Liver (tissue), 9 donors: ENCODE results near the gene FOXN3. TPM values are rescaled to one million over a fixed set of nuclear protein-coding genes. Genes with fewer than 3 reads are reported as not detected.

Source experiments
- DNase-seq: peaks from one replicate; pipeline ENCODE4 v3.0.0-alpha.2; 2017; ENCODE audit warnings: low spot score
- H3K27ac ChIP-seq, 2 donors: one replicate each; pipeline ENCODE4 v1.7.0; 2013; ENCODE audit warnings: inconsistent platforms in 2 of 2, low read length in 2 of 2, control low read depth in 1 of 2, low read depth in 1 of 2, mild to moderate bottlenecking in 1 of 2
- H3K27me3 ChIP-seq, 4 donors: one replicate each; pipeline versions ENCODE4 v1.6.1 to v1.7.0; 2013; ENCODE audit warnings: low read length in 3 of 4, inconsistent platforms in 1 of 4, mild to moderate bottlenecking in 1 of 4, moderate library complexity in 1 of 4; ENCODE audit not compliant: control insufficient read depth in 4 of 4, insufficient read depth in 4 of 4
- H3K36me3 ChIP-seq, 4 donors: one replicate each; pipeline versions ENCODE4 v1.6.1 to v1.7.0; 2013; ENCODE audit warnings: low read length in 3 of 4, mild to moderate bottlenecking in 3 of 4, low read depth in 1 of 4, moderate library complexity in 1 of 4; ENCODE audit not compliant: control insufficient read depth in 4 of 4, insufficient read depth in 3 of 4
- H3K4me1 ChIP-seq, 4 donors: one replicate each; pipeline versions ENCODE4 v1.6.1 to v1.7.0; 2013; ENCODE audit warnings: low read length in 3 of 4, mild to moderate bottlenecking in 3 of 4, moderate library complexity in 1 of 4; ENCODE audit not compliant: control insufficient read depth in 4 of 4, insufficient read depth in 4 of 4
- H3K4me3 ChIP-seq, 3 donors: one replicate each; pipeline versions ENCODE4 v1.6.1 to v1.7.0; 2013; ENCODE audit warnings: low read length in 3 of 3, control low read depth in 1 of 3, low read depth in 1 of 3, mild to moderate bottlenecking in 1 of 3
- H3K9ac ChIP-seq, 2 donors: one replicate each; pipeline ENCODE4 v1.7.0; 2013; ENCODE audit warnings: low read length in 2 of 2, mild to moderate bottlenecking in 2 of 2, moderate library complexity in 2 of 2, control low read depth in 1 of 2, low read depth in 1 of 2
- H3K9me3 ChIP-seq, 4 donors: one replicate each; pipeline versions ENCODE4 v1.6.1 to v1.7.0; 2013; ENCODE audit warnings: low read length in 3 of 4; ENCODE audit not compliant: control insufficient read depth in 4 of 4
- ATF3 ChIP-seq: IDR thresholded peaks from 2 replicates; pipeline ENCODE4 v1.6.1; 2016; ENCODE audit warnings: antibody characterized with exemption
- CTCF ChIP-seq: fragments of 150-350 bp; IDR thresholded peaks from 2 replicates; pipeline ENCODE4 v1.5.1; 2017; ENCODE audit warnings: improper control_type of control experiment, low read depth, low read length; ENCODE audit not compliant: missing input control
- EGR1 ChIP-seq, 2 donors: IDR thresholded peaks; 2 replicates each; pipeline ENCODE4 v1.6.1; 2016 to 2018; ENCODE audit warnings: antibody characterized with exemption in 2 of 2, low read depth in 2 of 2
- FOXA1 ChIP-seq: IDR thresholded peaks from 2 replicates; pipeline ENCODE4 v1.6.1; 2016; ENCODE audit warnings: antibody characterized with exemption
- FOXA2 ChIP-seq: IDR thresholded peaks from 2 replicates; pipeline ENCODE4 v1.6.1; 2016; ENCODE audit warnings: antibody characterized with exemption
- GABPA ChIP-seq, 2 donors: IDR thresholded peaks in 1 of 2; conservative IDR thresholded peaks in 1 of 2; 2 replicates each; pipeline ENCODE4 v1.6.1; 2016; ENCODE audit warnings: antibody characterized with exemption in 2 of 2, mild to moderate bottlenecking in 1 of 2, moderate library complexity in 1 of 2
- HNF4A ChIP-seq, 2 donors: conservative IDR thresholded peaks; 2 replicates each; pipeline ENCODE4 v1.6.1; 2016; ENCODE audit warnings: antibody characterized with exemption in 2 of 2, mild to moderate bottlenecking in 2 of 2
- HNF4G ChIP-seq: IDR thresholded peaks from 2 replicates; pipeline ENCODE4 v1.6.1; 2016; ENCODE audit warnings: antibody characterized with exemption
- JUND ChIP-seq, 2 donors: IDR thresholded peaks; 2 replicates each; pipeline ENCODE4 v1.6.1; 2016; ENCODE audit warnings: antibody characterized with exemption in 2 of 2
- MAX ChIP-seq: IDR thresholded peaks from 2 replicates; pipeline ENCODE4 v1.6.1; 2016; ENCODE audit warnings: antibody characterized with exemption
- RAD21 ChIP-seq, 2 donors: IDR thresholded peaks; 2 replicates each; pipeline ENCODE4 v1.6.1; 2016; ENCODE audit warnings: antibody characterized with exemption in 2 of 2, mild to moderate bottlenecking in 2 of 2
- RXRA ChIP-seq, 2 donors: IDR thresholded peaks; 2 replicates each; pipeline ENCODE4 v1.6.1; 2017 to 2018; ENCODE audit warnings: antibody characterized with exemption in 2 of 2, mild to moderate bottlenecking in 1 of 2
- SP1 ChIP-seq: IDR thresholded peaks from 2 replicates; pipeline ENCODE4 v1.6.1; 2018; ENCODE audit warnings: antibody characterized with exemption, mild to moderate bottlenecking
- TAF1 ChIP-seq: conservative IDR thresholded peaks from 2 replicates; pipeline ENCODE4 v1.6.1; 2016; ENCODE audit warnings: antibody characterized with exemption, mild to moderate bottlenecking
- ZBTB33 ChIP-seq: IDR thresholded peaks from 2 replicates; pipeline ENCODE4 v1.6.1; 2016; ENCODE audit warnings: antibody characterized with exemption
- WGBS: extraction: QIAGEN DNeasy Blood & Tissue Kit; methylation state at CpG from one replicate; pipeline ENCODE4 v1.1.7; 2013; 5-methylcytosine and 5-hydroxymethylcytosine counted together
- polyA plus RNA-seq, 2 donors: library from polyadenylated mRNA; stranded (reverse) in 1 of 2; unstranded in 1 of 2; fragments of 200-250 nt in 1 of 2; fragments of >200 nt in 1 of 2; fragmentation: Nextera tagmentation in 1 of 2; extraction: Ambion mirVana in 1 of 2; gene quantifications; one replicate each; pipeline versions ENCODE4 v1.2.1 to v1.2.3, GENCODE V29; 2013 to 2015
- total RNA-seq, 2 donors: library from RNA; depleted of rRNA; stranded (reverse); fragments of >200 nt; gene quantifications; one replicate each; pipeline ENCODE4 v1.2.3, GENCODE V29; 2014
- TF ChIP-seq, protein P1 (sequence below): IDR thresholded peaks from 2 replicates; pipeline ENCODE4 v1.6.1; 2016; ENCODE audit warnings: antibody characterized with exemption, mild to moderate bottlenecking
- donor health status: healthy.
- donor health status: healthy.
- donor health status: healthy.
- donor health status: healthy.
- donor health status: healthy.

Gene FOXN3
- total and polyA plus RNA-seq, 4 donors = 17.8 to 44.8 (median 35.3) TPM

- Histone ChIP-seq H3K27me3 (no peaks in the 10 kb centered on the region), H3K36me3 (no peaks in the 10 kb centered on the region), H3K9ac (no peak overlapping the region), H3K27ac (no peak overlapping the region), H3K9me3 (no peaks in the 10 kb centered on the region), H3K4me1 (peaks cover 2 to 10% (median 6%) of the 10 kb centered on the region in 4 donors), H3K4me3 (no peak overlapping the region)
- 76% methylated on average over 6 of the region's 6 CpGs for WGBS
- no peak for DNase-seq
- TF ChIP-seq, protein P1, sequence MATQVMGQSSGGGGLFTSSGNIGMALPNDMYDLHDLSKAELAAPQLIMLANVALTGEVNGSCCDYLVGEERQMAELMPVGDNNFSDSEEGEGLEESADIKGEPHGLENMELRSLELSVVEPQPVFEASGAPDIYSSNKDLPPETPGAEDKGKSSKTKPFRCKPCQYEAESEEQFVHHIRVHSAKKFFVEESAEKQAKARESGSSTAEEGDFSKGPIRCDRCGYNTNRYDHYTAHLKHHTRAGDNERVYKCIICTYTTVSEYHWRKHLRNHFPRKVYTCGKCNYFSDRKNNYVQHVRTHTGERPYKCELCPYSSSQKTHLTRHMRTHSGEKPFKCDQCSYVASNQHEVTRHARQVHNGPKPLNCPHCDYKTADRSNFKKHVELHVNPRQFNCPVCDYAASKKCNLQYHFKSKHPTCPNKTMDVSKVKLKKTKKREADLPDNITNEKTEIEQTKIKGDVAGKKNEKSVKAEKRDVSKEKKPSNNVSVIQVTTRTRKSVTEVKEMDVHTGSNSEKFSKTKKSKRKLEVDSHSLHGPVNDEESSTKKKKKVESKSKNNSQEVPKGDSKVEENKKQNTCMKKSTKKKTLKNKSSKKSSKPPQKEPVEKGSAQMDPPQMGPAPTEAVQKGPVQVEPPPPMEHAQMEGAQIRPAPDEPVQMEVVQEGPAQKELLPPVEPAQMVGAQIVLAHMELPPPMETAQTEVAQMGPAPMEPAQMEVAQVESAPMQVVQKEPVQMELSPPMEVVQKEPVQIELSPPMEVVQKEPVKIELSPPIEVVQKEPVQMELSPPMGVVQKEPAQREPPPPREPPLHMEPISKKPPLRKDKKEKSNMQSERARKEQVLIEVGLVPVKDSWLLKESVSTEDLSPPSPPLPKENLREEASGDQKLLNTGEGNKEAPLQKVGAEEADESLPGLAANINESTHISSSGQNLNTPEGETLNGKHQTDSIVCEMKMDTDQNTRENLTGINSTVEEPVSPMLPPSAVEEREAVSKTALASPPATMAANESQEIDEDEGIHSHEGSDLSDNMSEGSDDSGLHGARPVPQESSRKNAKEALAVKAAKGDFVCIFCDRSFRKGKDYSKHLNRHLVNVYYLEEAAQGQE = no peak
- no peak for TF ChIP-seq MAX
- no peak for TF ChIP-seq RAD21 (IDR thresholded peaks at IDR 0.05)
- TF ChIP-seq ATF3 = no peak
- TF ChIP-seq CTCF = no peak
- no peak for TF ChIP-seq TAF1
- no peak for TF ChIP-seq HNF4A (conservative IDR thresholded peaks at IDR 0.05)
- TF ChIP-seq GABPA (IDR thresholded peaks at IDR 0.05 in 1 of 2, conservative IDR thresholded peaks at IDR 0.05 in 1 of 2) = no peak
- no peak for TF ChIP-seq EGR1 (IDR thresholded peaks at IDR 0.05; ENCODE audit: low read depth in 2 of 2)
- no peak for TF ChIP-seq ZBTB33
Observed at GRCh38 chr14:89212386-89213235, 204.4 kb downstream of the FOXN3 start.

GRCh38 chr14:89209558-89209957, 207.5 kb downstream of the FOXN3 start:
- H3K9ac ChIP-seq = no peak overlapping the region
- no peak for TF ChIP-seq MAX
- TF ChIP-seq HNF4G = no peak
- no peak for TF ChIP-seq RXRA (IDR thresholded peaks at IDR 0.05)
- TF ChIP-seq RAD21 (IDR thresholded peaks at IDR 0.05) = no peak
- no peak for TF ChIP-seq JUND (IDR thresholded peaks at IDR 0.05)
- no peak for TF ChIP-seq SP1
- no peak for TF ChIP-seq GABPA (IDR thresholded peaks at IDR 0.05 in 1 of 2, conservative IDR thresholded peaks at IDR 0.05 in 1 of 2)
- no peak for TF ChIP-seq FOXA2
- TF ChIP-seq HNF4A (conservative IDR thresholded peaks at IDR 0.05) = no peak
- TF ChIP-seq FOXA1 = no peak
- no peak for TF ChIP-seq CTCF
- TF ChIP-seq, protein P1 = no peak
- 91% methylated on average over 3 of the region's 3 CpGs for WGBS
- no peaks in the 10 kb centered on the region for H3K36me3 ChIP-seq
- H3K4me3 ChIP-seq = no peak overlapping the region
- H3K27me3 ChIP-seq = no peaks in the 10 kb centered on the region
- H3K27ac ChIP-seq = no peak overlapping the region
- H3K9me3 ChIP-seq = no peaks in the 10 kb centered on the region
- peaks cover 0 to 7% (median 3%) of the 10 kb centered on the region in 4 donors for H3K4me1 ChIP-seq
- DNase-seq = no peak
